ENCODE data around the gene MGAT4D.

GRCh38 chr4:140497405-140497746 is 717 bp downstream of the MGAT4D start:
- TF ChIP-seq EZH2 (IDR thresholded peaks at IDR 0.05; ENCODE audit: insufficient read depth, poor library complexity, severe bottlenecking) (peak; percentile 84), EZH2phosphoT487 (IDR thresholded peaks at IDR 0.05; ENCODE audit: insufficient read depth, low read depth) (no peak)

All from GM23248 (cell line).